Measurements from ENCODE around the gene C13orf46.

- no peak for TF ChIP-seq EZH2 (IDR thresholded peaks at IDR 0.05; ENCODE audit: low read length, missing control alignments)
- TF ChIP-seq CTCF (conservative IDR thresholded peaks at IDR 0.05 in 1 of 2, IDR thresholded peaks at IDR 0.05 in 1 of 2; ENCODE audit: low read depth in 1 of 2, low read length in 2 of 2) = no peak
These were observed 21.5 kb downstream of the C13orf46 start for GRCh38 chr13:113952151-113952982.

Data from fibroblast of lung (primary cell).